NCI-H2081 treated with DMSO at 0.1 percent for 48 hours (cell line): ENCODE measurements around the gene CAVIN3.

Experiments used
- DNase-seq: peaks from one replicate; lab custom pipeline; 2025; lab: John Stamatoyannopoulos, UW

Gene CAVIN3

GRCh38 chr11:6269994-6270393, 50.3 kb downstream of the CAVIN3 start:
- DNase-seq, result no peak
